ENCODE results near the gene RAB43.
"Not testable (repeated sequence)": the region's sequence is repeated elsewhere in the genome, so short reads cannot be mapped to it uniquely, and the experiment has no call there.

Gene RAB43

DNA sequence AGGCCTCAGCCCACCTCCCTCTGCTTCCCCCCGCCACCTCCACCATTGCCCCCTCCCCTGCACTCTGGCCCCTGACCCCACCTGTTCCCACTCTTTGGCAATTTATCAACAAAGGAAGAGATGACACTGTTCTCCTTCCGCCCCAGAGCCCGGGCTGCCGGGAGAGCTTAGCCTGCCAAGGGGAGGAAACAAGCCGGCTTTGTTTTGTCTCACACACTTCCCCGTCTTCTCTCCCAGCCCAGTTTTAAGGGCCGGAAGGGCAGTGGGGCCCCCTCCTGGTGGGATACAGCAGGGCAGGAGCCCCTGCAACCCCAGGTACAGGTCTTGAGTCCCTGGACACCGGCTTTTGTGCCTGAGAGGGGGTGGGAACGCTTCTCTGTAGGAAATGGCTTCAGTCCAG, 33.7 kb downstream of the RAB43 start:
- peak; percentile 29 for DNase-seq

DNA sequence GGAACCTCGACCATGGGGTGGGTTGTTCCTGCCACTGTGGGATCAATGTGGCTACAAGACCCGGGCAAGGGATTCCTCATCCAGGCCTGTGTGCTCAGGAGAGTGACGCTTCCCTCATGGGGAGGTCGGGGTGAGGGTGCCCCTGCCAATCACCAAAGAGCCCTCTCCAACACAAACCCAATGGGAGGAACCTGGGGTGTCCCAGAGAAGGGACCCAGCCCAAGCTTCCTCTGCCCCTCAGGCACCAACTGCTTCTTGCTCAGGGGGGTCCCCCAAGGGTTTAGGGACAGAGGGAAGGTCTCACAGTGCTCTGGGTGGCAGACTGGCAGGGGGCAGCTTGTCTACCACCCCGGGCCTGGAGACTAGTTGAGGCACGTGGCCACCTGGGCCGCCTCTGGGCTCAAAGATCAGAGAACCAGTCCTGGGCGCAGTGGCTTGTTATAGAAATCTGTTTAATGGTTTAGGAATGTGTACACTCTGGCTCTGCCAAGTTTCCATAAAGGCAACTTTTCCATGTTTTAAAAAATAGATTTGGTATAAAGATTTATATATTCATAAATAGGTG, 34.4 kb downstream of the RAB43 start:
- no peak for DNase-seq

DNA sequence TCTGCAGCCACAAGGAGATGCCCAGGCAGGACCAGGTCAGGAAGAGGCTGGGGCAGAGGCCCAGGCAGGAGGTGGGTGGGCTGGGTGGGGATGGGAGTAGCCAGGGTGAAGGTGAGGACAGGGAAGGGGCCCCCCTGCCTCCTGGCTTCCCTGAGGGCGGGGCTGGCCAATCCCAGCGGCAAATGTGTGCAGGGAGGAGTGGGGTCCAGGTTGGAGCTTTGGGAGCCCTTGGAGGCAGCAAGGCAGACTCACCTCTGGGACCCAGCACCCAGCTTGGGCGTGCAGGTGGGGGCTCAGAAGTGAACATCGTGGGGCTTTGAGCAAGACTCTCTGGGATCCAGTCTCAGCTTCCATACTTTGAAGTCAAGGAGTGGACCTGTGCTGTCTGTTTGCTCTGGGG, 35.8 kb downstream of the RAB43 start:
- DNase-seq = no peak

- no peak for DNase-seq
These were observed 36.4 kb downstream of the RAB43 start for GRCh38 chr3:129085165-129085715.

GRCh38 chr3:129084501-129084900, 37.1 kb downstream of the RAB43 start:
- no peak for DNase-seq

DNA sequence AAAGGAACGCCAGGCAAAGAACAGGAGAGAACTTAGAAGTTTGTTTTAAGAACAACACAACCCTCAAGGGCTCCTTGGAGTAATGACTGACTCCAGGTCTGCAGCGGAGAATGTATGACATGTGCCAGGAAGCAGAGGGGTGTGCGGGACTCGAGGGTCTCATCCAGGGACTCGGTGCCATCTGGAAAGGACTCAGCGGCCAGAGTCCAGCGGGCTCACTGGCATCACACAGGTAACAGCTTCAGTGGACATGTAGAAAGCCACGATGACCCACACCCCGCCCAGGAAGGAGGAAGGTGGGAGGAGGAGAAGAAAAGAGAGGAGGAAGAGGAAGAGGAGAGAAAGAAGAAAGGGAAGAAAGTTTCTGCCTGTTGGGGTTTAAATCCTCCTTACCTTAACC, 39.6 kb downstream of the RAB43 start:
- DNase-seq = no peak

DNA sequence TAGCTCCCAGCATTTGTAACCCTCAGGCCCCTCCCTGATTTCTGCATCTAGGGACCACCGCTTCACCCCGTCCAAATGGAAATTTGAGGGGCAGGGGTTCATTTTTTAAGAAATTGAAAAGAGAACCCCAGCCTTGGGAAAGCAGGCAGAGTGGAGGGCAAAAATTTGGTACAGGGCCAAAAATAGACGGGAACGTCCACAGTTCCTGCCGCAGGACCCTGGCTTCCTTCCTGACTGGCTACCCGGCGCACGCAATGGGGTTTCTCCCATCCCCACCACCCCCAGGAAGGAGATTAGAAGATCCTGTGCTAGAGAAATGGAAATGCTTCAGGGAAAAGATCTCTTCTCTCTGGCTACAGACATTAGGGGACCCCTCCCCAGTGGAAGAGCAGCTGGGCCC, 40.1 kb downstream of the RAB43 start:
- DNase-seq = no peak

DNA sequence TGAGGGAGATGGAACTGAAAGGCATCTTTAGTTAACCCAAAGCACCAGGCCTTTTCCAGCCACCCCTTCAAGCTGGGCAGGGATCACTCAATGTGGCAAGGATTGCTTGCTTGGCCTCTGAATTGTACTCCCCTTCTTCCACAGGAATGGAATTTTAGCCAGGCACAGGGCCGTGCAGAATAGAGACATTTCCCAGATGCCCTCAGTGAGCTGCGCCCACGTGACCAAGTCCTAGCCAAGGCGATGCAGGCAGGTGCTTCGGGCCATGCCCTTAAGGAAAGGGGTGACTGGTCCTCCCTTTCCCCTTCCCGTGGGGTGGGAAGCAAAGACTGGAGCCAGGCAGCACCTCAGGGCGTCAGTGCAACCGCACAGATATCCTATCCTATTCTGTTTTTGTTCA, 43.1 kb downstream of the RAB43 start:
- no peak for DNase-seq

DNA sequence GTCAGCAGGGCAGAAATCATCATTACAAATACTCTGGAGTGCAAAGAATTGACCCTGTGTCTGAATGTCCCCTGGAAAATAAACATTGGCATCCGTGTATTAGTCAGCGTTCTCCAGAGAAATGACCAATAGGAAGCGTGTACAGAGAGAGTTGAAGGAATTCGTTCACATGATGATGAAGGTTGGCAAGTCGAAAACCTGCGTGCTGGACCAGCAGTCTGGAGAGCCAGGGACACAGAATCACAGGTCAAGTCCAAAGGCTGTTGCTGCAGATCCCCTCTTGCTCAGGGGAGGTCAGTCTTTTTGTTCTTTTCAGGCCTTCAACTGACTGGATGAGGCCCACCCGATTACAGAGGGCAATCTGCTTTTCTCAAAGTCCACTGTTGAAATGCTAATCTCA, 44.4 kb downstream of the RAB43 start:
- DNase-seq = no peak

GRCh38 chr3:129070086-129070885, 51.3 kb downstream of the RAB43 start:
- DNase-seq = no peak

GRCh38 chr3:129069313-129070085, 52.1 kb downstream of the RAB43 start:
- not testable (repeated sequence) for DNase-seq

- peak; percentile 13 for DNase-seq
These were observed 53.2 kb downstream of the RAB43 start for GRCh38 chr3:129068291-129068886.

- DNase-seq = peak; percentile 53
These were observed 53.9 kb downstream of the RAB43 start for GRCh38 chr3:129067719-129068118.

- DNase-seq = no peak
These were observed 55.9 kb downstream of the RAB43 start for GRCh38 chr3:129065720-129066073.

DNA sequence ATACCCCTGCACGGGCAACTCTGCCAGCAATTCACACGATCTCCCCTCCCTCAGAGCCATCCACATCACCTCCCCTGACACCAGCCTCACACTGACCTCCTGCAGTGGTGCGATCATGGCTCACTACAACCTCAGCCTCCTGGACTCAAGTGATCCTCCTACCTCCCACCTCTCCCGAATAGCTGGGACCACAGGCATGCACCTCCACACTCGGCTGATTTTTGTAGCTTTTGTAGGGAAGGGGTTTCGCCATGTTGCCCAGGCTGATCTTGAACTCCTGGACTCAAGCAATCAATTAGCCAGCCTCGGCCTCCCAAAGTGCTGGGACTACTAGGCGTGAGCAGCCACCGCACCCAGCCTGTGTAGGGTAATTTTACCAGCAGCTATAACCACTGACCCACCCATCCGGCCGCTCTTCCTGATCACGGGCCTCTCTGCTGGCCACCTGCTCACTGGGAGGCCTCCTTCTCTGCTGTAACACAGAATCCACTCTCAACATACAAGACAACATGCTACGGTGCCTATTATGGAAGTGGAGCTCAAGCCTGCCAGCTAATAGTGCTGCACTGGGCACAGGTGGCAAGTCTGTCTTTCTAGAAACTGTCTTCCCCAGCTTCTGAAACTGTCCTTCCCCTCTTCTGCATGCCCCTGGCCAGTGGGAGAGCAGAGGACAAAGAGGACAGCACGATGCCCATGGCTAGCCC, 56.4 kb downstream of the RAB43 start:
- no peak for DNase-seq

DNA sequence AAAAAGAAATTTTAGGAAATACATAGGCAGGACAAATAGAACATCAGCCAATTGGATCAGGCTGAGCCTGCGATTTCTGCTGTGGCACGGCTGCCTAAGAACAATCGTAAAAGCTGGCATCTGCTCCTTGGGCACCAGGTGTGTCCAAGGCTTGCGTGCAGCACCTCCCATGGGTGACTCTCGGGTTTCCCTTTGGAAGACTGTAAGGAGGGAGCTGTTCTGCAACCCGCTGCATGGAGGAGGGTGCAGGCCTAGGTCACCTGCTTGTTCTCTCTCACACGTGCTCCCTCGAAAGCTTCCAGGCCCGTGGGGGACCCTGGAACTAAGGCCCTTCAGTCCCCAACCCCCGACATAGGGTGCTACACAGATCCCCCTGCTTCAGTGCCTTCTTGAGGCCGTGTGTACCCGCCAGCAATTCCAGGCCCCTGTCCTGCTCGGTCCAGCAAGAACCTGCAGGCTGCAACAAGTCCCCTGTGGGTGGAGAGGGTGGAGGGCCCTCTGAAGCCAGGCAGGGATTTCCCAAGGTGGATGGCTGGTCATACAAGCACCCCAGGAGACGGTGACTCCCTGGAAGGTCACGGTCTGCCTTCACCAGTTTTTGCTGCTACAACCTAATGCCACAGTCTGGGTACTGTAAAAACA, 57.6 kb downstream of the RAB43 start:
- no peak for DNase-seq

- DNase-seq = no peak
These were observed 58.4 kb downstream of the RAB43 start for GRCh38 chr3:129063091-129063640.

DNA sequence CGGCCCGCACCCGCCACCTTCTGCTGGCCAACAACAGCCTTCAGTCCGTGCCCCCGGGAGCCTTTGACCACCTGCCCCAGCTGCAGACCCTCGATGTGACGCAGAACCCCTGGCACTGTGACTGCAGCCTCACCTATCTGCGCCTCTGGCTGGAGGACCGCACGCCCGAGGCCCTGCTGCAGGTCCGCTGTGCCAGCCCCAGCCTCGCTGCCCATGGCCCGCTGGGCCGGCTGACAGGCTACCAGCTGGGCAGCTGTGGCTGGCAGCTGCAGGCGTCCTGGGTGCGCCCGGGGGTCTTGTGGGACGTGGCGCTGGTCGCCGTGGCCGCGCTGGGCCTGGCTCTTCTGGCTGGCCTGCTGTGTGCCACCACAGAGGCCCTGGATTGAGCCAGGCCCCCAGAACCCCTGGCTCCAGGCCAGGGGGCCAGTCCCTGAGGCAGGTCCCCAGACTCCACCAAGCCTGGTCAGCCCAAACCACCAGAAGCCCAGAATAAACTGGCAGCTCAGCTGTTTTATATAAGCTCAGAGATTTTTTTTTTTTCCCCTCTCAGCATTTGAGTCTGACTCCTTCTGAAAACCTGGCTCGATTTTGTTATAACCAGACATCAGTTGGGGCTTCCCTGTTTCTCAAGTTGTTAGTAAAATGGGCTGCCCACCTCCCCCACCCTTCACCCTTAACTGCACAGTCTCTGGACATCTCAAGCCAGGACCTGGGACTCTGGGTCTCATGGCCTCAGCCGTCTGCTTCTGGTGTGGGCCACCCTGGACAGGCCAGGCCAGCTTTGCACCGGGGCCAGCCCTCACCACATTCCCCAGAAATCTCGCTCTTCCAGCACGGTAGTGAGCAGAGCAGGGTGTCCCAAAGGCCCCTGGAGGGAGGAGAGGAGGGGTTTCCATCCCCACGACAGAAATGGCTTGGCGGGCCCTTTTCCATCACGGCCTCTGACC, 59.4 kb downstream of the RAB43 start:
- DNase-seq = no peak

- no peak for DNase-seq
These were observed 60.3 kb downstream of the RAB43 start for GRCh38 chr3:129061023-129061887.

Data from activated CD4-positive, alpha-beta T cell treated with anti-CD3 and anti-CD28 coated beads for 48 hours (primary cell).